AML-193 (cell line): ENCODE data around the gene CAPZB.

ENCODE experiments used
- DNase-seq, 2 experiments: peaks; one replicate each; lab custom pipeline; 2025; lab: John Stamatoyannopoulos, UW

CAPZB gene

GRCh38 chr1:19346026-19346425, 139.3 kb downstream of the CAPZB start:
- no peak for DNase-seq

DNA sequence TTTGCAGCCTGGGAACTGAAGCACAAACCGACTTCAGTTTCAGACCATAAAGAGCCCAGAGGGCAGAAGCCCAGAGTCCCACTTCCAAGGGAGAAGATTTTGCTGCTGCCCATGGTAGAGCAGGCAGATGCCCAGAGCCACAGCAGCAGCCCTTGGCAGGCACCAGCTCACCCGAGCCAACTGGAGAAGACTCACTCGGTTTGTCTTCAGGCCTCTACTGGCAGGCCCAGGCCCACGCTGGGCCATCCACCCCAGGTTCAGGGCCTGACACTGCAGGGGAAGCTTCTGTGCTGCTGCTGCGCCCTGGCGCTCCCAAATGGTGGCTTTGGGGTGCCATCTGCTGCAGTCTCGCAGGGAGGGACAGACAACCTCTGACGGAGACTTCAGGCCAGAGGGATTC, 139.9 kb downstream of the CAPZB start:
- no peak for DNase-seq

- no peak for DNase-seq
These were observed 140.5 kb downstream of the CAPZB start for GRCh38 chr1:19344831-19345230.

DNA sequence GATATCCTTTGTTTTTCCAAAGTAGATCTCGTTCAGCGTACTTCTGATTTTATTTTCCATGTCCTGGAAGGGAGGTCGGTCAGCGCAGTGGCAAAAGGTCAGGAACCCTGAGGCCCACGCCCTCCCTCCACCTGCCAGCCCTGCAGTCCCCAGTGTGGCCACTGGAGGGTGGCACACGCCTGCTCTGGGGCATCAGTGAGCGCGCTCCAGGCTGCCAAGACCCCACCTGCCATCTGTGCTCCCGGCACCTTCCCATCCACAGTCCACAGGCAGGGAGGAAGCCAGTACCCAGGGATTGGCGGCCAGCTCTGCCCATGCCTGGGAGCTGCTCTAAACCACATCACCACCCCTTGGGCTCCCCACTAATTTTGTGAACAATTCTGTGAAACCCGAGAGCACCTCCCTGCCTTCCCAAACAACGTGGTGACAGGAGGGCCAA, 140.9 kb downstream of the CAPZB start:
- no peak for DNase-seq

DNA sequence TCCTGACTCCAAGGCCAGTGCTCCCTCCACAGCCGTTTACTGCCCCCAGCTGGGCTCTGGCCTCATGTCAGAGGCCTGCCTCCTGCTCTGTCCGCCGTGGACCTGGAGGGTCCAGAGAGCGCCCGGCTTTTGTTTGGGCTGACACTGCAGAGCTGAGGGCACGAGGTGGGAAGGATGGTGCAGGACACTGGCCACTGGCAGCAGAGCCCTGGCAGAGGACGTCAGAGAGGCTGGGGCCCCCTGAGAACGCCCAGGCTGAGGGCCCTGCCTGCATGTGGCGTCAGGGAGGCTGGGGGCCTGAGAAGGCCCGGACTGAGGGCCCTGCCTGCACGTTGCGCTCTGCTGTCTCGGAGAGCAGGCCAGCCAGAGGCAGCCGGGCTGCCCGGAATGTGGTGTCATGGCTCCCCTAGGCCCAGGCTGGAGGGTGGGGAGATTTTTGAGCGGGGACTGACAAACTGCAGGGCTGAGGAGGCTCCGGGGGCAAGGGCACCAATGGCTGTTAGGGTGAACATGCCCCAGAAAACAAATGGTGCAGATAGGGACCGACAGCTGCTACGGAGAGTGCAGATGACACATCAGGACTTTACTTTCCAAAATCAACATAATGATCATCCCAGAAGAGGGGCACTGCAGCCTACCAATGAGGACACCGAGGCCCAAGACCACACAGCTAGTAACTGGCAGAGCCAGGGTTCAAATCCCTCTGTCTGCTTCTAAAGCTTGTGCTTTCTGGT, 141.6 kb downstream of the CAPZB start:
- DNase-seq, result no peak

DNA sequence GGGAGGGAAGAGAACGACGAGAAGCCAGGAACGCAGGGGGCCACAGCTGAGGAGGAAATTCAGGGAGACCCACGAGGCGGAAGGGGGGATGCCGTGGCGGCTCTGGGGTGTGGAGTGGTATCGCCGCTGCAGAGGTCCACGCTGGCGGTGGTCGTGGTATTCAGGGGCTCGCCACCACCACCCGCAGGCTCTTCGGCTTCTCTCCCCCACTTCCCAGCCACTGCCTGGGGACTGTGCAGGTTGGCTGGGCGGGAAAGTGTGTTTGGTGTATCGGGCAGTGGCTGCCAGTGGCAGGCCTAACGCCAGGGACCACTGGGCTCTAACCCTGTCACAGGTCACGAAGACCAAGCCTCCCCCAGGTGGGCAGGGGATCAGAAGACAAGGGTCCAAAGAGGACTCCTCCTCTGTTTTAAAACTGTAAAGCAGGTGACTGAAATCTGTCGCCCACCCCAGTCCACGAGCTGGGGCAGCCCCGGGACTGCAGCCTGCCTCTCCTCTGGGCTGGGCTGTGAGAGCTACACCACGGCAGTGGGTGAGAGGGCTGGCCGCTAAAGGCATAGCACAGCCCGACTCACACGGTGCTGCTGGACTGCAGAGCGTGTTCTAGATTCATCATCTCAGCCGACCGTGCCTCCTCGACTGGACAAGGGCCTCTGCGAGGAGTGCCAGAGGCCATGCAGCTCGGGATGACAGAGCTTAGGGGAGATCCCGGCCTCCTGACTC, 142.3 kb downstream of the CAPZB start:
- no peak for DNase-seq

- no peak for DNase-seq
These were observed 143.1 kb downstream of the CAPZB start for GRCh38 chr1:19342062-19342750.

DNA sequence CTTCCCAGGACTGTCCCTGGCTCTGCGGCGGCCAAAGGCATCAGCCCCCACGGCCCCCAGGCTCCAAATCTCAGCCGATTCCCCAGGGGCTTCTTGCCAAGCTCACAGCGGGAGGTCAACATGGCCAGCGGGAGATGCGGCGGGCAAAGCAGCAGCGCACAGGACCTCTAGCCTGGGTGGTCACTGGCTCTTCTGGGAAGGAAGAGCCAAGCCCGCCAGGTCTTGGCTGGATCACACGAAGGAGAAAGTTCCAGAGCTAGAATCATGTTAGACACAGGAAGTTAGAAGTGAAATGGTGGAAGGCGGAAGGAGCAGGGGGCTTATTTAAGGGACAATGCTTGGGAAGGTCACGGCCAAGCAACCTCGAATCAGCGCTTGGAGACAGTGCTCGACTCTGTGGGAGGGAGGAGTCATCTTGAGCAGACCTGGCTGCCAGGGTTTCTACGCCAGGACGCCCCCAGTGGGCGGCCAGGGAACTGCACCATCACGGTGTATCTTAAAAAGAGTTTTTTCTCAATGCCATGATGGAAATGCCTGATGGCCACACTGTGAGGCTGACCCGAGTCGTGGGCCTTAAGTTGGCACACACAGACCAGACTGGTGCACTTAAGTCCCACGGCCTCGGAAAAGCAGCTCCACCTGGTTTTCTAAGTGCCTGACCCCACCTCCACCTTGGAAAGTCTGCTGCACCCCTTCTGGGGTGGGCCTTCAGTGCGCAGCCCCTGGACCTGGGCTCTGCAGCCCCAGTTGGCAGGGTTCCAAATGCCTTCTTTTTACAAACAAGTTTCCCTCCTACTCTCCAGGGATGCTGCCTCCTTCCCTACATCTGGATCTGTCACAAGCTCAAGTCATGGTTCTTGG, 143.9 kb downstream of the CAPZB start:
- peak; percentile 35 to 44 for DNase-seq

DNA sequence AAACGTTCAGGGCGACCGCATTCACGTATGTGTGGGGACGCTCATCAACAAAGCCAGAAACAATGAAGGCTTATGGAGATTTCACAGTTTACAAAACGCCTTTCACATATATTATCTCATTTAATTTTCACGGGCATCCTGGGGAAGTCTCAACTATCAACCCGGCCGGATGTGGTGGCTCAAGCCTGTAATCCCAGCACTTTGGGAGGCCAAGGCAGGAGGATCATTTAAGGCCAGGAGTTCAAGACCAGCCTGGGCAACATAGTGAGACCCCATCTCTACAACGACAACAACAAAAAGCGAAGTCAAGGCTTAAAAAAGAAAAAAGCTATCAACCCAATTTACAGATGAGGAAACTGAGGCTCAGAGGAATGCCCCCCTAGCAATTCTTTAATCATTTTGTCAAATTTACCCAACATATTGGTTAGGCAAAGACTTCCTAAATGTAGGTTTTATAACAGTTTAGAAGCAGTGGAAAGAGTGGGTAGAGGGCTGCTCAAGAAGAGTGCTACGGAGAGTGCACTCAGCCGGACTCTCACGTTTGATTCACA, 144.9 kb downstream of the CAPZB start:
- DNase-seq, result no peak

GRCh38 chr1:19339214-19339861, 146.0 kb downstream of the CAPZB start:
- DNase-seq, result no peak

DNA sequence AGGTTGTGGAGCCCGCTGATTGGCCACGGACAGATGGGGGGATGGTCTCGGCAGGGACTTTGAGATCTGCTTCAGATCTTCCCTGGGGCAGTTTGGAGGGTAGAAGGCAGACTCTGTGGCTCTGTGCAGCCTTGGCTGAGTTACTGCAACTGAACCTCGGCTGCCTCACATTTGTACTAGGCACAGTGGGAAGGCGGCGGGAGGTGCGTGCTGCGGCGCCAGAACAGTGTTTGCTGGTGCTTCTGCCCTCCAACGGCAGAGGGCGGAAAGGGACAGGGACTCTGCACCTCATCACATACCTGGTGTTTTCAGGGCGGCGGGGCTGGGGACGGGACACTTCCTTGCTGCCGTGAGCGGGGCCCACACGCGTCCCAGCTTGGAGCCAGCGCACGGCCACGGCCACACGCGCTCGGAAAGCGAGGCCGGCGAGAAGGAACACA, 147.0 kb downstream of the CAPZB start:
- no peak for DNase-seq

DNA sequence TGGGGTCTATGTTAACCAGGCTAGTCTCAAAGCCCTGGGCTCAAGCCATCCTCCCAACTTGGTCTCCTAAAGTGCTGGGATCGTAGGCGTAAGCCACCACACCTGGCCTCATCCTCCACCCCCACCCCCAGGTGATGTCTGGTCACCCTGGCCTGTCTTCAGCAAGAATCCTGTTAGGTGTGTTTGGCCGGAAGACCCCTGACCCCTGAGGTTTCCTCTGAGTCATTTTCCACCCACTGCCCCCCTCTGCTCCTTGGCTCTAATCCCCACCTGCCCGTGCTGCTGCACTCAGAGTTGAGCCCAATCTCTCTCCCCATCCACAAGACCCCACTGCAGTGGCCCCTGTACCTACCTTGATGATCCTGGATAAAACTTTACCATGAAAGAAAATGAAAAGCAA, 148.1 kb downstream of the CAPZB start:
- no peak for DNase-seq

- DNase-seq, result no peak
These were observed 148.8 kb downstream of the CAPZB start for GRCh38 chr1:19336543-19336942.

DNA sequence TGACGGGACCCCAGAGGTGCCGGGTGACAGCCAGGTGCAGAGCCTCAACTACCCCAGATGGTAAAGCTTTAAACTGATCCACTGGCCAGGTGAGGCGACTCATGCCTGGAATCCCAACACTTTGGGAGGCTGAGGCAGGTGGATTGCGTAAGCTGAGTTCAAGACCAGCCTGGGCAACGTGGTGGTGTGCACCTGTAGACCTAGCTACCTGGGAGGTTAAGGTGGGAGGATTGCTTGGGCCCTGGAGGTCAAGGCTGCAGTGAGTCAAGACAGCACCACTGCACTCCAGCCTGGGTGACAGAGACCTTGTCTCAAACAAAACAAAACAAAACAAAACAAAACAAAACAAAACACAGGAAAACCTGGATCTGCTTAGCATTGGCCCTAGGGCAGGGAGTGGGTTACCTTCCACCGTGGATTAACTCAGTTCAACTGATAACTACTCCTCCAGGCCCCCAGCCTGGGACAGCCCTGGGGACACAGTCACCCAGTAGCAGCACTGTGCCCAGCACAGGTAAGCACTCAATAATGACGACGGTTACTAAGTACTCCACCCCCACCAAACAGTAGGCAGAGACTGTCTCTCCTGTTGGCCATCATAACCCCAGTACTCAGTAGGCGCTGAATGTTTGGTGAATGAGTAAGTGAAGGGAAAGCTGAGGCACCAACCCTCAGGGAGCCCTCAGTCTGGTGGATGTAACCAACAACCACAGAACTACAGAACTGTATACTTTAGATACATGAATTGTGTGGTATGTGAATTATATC, 151.6 kb downstream of the CAPZB start:
- no peak for DNase-seq

DNA sequence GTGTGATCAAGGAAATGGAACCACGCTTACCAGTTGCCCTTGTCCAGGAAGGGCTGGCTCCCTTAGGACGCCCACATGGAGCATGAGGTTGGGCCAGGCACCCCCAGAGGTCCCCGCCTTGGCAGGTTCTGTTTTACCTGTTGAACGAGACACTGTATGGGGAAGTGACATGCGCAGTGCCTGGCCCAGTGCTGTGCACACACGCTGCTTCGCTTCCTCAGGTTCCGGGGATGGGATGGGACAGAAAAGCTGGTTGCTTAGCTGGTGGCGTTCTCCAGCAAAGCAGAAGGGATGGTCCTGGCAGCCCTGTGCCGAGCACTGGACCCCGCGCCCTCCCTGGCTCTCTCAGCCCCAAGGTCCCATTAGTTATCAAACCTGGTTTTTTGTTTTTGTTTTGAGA, 152.5 kb downstream of the CAPZB start:
- no peak for DNase-seq

DNA sequence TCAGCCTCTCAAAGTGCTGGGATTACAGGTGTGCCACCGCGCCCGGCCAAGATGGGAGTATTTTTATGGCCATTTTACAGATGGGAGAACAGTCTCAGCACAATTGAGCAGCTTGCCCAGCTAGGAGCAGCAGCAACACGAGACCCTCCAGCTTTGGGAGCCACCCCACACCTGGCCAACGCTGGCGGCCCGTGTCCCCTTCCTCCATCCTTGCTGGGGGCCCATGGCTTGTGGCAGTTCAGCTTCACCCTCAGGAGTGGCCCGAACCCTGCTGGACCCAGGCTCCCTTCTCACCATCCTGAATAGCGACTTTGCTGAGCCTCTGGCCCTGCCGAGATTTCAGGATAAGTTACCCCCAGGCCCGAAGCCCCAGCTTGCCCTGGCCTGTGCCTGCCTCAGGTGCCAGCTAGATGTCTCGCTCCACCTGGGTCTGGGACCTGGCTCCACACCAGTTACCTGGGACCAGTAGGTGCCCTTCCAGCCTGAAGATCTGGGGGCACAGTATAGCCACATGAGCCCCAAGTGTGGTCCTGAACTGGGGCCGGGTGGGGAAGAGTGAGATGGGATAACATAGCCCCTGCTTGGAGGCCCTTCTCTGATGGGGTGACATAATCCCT, 154.0 kb downstream of the CAPZB start:
- no peak for DNase-seq

GRCh38 chr1:19330449-19331135, 154.7 kb downstream of the CAPZB start:
- DNase-seq, result no peak

DNA sequence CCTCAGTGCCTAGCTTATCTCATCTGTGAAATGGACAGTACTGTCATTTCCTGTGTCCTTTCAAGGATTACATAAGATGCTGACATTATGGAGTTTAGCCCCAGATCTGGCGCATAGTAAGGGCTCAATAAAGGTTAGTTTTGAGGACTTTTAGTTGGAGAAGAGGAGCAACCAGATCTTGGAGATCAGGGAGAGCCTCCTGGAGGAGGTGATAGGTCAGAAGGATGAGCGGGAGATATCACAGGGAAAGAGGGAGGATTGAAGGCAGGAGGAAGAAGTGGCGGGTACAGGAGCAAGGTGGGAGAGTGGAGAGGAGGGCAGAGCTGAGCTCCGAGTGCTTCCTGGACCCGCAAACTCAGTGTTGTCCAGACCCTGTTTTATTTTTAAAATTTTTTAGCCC, 155.7 kb downstream of the CAPZB start:
- no peak for DNase-seq

DNA sequence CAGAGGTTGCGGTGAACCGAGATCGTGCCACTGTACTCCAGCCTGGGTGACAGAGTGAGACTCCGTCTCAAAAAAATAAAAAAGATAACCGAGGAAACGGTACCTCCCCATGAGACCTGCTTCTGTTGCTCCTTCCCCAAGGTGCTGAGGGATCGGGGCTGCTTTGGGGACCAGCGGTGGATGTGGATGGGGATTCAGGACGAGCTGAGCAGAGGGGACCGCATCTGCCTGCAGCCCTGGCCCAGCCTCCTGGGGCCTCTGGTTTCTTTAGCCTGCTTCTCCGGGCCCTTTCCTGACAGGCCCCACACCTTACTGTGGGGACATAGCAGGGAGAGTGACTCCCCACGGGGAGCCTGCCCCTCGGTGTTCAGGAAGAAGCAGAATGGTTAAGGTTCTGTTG, 156.2 kb downstream of the CAPZB start:
- DNase-seq, result no peak
